ENCODE data around the gene YTHDF1. TPM values are rescaled to one million over a fixed set of nuclear protein-coding genes. Genes with fewer than 3 reads are reported as not detected.
"Not testable (repeated sequence)": the region's sequence is repeated elsewhere in the genome, so short reads cannot be mapped to it uniquely, and the experiment has no call there.

The YTHDF1 gene
- total RNA-seq, 1 donor from 2014 or later, result 23.1 TPM

DNA sequence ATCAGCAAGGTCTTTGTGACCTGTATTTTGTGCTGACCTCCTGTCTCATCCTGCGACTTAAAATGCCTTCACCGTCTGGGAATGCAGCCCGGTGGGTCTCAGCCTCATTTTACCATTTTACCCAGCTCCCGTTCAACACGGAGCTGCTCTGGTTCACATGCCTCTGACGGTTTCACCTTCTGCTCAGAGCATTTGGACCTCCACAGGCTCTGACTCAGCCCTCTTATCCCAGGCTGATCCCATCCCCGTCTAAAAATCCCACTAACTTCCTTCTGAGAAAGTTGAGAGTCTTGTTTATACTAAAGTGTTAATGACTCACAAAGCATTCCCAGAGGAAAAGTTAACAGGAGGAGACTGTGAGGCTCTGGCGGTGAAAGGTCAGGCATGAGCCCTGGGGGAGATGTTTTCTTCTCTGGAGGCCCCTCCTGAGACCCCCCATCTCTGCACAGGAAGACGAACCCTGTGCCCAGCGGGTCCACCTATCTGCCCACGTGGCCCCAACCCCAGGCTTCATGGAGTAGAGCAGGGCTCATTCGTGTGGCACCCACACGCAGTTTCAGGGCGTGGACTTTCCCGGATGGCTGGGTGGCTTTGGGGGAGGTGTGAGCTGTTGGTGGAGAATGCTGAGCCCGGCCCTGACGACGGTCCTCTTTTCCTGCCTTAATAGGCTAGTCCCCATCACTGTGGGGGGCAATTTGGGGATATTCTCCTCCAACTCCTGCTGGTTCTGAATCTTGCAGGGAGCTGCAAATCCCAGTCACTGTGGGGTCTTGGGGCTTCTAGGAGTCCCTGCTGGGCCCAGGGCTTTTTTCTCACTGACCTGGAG is 16.5 kb upstream of the YTHDF1 start:
- DNase-seq (ENCODE audit: low spot score), result no peak
- intact Hi-C loops (cut with DNase I), result no loop called here

DNA sequence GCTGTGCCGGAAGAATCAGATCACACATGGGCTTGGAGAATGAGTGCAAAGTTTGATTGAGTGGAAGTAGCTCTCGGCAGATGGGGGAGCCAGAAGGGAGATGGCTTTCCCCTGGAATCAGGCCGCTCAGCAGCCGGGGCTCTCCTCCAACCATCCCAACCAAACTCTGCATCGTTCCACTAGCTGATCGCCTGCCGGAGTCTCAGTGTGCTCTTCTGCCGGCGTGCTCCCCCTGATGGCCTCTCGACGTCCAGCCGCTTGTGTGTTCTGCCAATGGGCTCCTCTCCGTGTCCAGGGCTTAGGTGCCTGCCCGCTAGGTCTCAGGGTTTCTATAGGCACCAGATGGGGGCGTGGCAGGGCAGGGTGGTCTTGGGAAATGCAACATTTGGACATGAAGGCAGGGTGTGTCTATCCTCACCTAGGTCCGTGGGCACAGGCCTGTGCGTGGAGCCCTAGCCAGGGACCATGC is 14.9 kb upstream of the YTHDF1 start:
- DNase-seq (ENCODE audit: low spot score), result no peak
- intact Hi-C loops (cut with DNase I), result no loop called here

DNA sequence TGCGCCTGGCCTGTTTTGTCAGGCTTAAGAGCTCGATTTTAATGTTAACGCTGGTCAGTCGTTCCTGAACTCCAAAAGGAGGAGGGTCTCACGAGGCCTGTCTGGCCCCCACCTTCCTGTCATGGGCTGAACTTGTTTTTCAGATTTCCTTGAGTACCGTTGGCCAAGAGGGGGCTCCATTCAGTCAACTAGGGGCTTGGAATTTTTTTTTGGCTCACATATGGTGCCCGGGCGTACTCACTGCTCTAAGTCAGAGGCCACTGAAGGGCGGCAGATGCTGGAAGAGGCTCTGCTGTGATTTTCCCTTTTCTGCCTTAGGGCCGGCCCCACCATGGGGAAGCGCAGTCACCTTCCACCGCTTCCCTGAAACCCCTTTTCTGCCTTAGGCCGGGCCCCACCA is 12.9 kb upstream of the YTHDF1 start:
- no peak for DNase-seq (ENCODE audit: low spot score)
- intact Hi-C loops (cut with DNase I), result no loop called here

DNA sequence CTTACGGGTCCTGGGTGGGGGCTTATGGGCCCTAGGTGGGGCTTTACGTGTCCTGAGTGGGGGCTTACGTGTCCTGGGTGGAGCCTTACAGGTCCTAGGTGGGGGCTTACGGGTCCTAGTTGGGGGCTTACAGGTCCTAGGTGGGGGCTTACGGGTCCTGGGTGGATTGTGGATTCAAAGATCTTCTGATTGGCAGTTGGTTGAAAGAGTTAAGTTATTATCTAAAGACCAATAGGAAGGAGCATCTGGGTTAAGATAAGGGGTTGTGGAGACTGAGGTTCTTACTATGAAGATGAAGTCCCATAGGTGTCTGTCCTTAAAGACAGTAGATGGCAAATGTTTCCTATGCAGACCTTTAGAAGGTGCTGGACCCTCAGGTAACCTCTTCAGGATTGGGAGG is 11.3 kb upstream of the YTHDF1 start:
- no peak for DNase-seq (ENCODE audit: low spot score)
- intact Hi-C loops (cut with DNase I), result no loop called here

DNA sequence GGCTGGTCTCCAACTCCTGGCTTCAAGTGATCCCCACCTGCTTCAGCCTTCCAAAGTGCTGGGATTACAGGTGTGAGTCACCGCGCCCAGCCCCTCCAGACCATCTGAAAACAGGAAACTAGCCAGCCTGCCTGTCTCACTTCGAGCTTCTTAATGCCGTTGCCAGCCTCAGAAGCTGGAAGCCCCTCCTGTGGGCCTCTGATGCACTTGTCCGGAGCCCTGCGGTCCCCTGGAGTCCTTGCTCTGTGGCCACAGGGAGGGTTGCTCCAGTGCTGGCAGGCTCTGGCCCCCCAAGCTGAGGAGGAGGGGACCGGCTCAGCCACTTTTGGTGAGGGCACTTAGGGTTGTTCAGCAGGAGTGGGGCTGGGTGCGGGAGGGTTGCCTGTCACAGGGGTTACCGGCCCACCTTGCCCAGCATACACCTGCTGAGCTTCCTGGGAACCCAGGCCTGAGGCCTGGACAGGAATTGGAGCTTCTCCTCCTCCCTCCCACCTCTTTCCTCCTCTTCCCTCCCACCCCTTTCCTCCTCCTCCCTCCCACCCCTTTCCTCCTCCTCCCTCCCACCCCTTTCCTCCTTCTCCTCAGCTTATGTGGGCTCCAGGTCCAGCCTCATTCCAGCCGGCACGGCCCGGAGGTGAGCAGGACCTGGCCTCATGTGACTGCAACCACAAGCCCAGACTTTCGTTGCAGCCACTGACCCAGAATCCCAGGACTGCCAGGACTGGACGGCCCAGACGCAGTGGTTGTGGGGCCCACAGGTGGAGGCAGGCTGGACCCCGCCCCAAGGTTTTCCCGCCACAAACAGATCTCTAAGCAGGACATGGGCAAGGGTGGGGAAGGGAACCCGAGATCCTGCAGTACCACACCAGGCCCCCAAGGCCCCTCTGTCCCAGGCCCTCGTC is 10.4 kb upstream of the YTHDF1 start:
- no peak for DNase-seq (ENCODE audit: low spot score)
- intact Hi-C loops (cut with DNase I), result no loop called here

DNA sequence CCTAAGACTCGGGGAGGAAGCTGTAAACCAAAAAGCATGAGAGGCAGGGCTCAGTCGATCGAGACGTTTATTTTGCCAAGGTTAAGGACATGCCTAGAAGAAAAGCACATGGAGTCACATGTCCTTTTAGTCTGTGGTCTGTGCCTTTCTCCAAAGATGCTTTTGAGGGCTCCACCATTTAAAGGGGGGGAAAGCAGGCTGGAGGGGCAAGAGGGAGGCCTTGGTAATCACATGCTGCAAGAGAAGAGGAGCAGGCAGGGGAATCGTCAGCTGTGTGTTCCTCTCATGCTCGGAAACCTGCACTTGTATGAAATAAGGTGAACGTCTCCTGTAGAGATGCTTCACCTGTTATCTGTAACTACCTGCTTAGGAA is 9.1 kb upstream of the YTHDF1 start:
- no peak for DNase-seq (ENCODE audit: low spot score)
- intact Hi-C loops (cut with DNase I), result no loop called here

DNA sequence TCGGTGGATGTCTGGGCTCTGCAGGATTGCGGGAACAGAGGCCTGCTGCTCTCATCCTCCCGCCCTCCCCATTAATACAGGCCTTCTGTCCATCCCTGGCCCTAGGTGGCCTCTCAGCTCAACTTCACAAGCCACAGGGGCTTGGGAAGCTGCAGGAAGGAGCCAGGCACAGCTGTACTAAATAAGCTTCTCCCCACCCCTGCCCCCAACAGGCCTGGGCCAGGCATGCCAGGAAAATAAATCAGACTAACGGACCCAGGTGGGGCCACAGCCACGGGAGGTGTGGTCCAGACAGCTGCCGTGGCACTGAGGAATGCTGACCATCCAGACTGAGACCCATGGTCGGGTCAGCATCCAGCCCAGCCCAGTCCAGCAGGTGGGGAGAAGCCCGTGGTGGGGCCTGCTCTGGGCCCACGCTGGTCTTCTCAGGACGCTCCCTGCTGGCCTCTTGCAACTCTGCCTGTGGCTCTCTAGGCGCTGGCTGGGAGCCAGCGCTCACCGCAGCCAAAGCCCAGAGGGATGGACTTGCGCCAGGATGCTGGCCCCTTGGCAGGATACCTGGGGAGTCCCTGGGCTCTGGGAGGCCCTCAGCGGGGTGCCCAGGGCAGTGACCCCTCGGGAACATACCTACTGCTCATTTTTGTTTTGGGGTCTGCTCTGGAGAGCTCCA is 8.6 kb upstream of the YTHDF1 start:
- no peak for DNase-seq (ENCODE audit: low spot score)

DNA sequence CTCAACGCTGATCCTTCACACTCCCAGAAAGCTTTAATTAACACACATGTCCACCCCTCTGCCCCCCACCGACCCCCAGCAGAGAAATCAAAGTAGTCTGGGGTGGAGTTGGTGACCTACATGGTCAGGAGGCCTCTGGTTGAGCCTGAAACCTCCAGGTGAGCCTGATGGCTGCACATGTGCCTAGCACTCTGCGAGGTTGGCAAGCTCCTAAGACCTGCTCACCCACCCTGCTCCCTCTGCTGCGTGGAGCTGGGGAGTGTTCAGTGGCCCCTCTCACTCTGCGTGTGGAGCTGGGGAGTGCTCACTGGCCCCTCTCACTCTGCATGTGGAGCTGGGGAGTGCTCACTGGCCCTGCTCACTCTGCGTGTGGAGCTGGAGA is 7.9 kb upstream of the YTHDF1 start:
- intact Hi-C loops (cut with DNase I), result no loop called here

More for the DNA sequence above, 8.6 kb upstream of the YTHDF1 start:
- intact Hi-C loops (cut with DNase I), result no loop called here

DNA sequence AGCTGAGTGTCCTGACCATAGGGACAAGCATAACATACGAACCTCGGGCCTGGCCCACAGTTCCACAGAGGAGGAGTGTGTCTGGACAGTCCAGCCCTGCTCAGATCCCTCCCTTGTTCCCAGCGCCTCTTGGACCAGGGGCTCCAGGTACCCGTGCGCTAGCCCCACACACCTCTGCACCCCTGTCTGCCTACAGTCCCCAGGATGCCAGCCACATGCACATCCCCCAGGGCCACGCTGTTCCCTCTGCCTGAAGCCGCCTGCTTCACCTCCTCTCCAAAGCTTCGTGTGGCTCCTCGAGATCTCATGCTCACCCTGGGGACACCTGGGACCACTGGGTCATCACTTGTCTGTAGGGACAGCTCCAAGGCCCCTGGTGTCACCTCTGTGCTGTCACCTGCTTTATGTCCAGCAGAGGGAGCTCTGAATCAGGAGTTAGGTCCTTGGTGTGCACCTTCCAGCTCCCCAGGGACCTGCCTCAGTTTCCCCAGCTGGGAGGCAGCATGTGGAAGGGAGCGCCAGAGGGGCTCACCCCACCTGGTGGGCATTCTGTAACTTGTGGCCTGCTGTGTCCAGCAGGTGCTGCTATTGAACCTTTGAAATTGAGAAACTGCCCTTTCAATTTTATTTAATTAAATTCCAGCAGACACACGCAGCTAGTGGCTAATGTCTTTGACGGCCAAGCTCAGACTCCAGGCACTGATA is 7.3 kb upstream of the YTHDF1 start:
- DNase-seq (ENCODE audit: low spot score), result no peak
- intact Hi-C loops (cut with DNase I), result no loop called here

More for the DNA sequence above, 7.9 kb upstream of the YTHDF1 start:
- no peak for DNase-seq (ENCODE audit: low spot score)

DNA sequence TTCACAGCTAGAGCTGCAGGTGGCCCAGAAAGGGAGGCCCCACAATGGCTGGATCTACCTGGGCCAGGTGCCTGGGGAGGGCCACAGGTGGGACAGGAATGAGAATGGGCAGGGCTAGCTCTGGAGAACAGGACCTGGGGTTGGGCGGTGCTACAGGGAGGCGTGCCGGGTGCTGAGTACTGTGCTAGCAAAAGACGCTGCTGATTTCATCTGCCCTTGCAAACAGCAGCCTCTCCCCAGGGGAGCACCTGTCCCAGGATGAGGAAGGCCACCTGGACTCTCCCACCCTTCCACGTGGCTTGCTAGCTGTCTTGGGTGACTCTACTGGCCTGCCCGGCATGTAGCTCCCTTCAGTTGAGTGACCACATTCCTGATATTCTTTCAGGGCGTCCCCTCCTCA is 6.6 kb upstream of the YTHDF1 start:
- DNase-seq (ENCODE audit: low spot score), result no peak
- intact Hi-C loops (cut with DNase I), result no loop called here

DNA sequence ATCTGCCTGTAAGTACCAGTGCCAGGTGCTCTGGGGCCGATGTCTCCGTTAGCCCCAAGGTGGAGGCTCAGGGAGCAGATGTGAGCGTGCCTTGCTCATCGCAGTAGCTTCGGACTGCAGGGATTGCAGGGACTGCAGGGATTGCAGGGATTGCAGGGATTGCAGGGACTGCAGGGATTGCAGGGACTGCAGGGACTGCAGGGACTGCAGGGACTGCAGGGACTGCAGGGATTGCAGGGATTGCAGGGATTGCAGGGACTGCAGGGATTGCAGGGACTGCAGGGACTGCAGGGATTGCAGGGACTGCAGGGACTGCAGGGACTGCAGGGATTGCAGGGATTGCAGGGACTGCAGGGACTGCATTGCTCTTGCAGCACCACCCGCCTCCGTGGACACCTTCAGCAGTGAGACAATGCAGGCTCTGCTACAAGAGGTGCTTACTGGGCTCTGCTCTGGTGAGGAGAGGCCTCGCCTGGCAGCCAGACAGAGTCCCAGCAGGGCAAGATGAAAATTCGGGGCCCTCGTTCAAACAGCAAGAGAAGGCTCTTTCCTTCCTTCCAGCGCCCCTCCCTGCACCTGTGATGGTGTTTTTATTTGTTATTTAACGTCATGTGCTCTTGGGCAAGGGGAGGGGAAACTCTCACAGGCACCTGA is 5.6 kb upstream of the YTHDF1 start:
- DNase-seq (ENCODE audit: low spot score); intact Hi-C loops (cut with DNase I): not testable (repeated sequence)

DNA sequence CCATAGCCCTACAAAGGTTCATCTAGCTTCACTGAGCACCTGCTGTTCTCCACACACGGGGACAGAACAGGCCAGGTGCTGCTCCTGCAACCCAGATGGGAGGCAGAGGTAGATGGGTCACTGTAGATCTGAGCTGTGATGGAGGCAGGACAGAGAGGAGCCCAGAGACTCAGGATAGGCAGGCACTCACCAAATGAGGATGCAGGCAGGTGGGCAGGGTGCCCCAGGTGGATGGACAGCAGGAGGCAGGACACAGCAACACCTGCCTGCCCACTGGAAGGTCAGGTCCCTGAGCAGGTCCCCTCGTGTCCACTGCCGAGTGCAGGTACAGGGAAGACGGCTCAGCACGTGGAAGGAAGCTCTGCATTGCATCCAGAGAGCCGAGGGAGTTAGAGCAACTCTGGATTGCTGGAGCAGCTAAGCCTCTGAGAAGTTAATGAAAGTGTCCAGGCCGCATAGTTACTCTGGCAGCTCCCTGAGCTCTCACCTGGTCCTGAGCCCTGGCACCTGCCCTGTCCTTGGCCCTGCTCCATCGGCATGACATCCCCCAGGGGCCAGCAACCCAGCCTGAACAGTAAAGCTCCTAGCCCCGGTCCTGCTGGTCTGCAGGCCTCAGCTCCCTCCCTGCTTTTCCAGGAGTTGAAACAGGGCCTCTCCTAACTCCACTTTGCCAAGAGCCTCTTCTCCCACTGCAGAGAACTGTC is 4.9 kb upstream of the YTHDF1 start:
- intact Hi-C loops (cut with DNase I), result no loop called here
- DNase-seq (ENCODE audit: low spot score), result no peak

DNA sequence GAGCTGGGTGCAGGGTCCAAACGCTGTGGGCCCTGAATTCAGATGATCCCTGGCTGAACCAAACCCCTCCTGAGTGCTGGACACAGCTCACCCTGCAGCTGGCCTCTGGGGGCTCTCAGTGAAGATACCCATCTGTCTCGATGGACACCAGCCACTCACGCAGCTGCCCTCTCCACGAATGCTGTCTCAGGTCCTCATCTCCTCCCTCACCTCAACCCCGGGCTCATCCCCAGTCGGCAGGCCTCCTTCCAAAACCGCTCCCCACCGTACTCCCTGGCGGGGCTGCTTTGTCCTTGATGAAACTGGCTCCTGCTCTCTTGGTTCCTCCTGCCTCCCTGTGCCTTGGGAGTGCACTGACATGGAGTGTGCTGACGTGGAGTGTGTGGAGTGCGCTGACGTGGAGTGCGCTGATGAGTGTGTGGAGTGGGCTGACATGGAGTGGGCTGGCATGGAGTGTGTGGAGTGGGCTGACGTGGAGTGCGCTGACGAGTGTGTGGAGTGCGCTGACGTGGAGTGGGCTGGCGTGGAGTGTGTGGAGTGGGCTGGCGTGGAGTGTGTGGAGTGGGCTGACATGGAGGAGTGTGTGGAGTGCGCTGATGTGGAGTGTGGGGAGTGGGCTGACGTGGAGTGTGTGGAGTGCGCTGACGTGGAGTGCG is 4.1 kb upstream of the YTHDF1 start:
- intact Hi-C loops (cut with DNase I), result loop anchor here (5.0 kb wide), 1 partner anchor 1037 kb away; the partner anchor contains the start of gene PCMTD2
- no peak for DNase-seq (ENCODE audit: low spot score)

DNA sequence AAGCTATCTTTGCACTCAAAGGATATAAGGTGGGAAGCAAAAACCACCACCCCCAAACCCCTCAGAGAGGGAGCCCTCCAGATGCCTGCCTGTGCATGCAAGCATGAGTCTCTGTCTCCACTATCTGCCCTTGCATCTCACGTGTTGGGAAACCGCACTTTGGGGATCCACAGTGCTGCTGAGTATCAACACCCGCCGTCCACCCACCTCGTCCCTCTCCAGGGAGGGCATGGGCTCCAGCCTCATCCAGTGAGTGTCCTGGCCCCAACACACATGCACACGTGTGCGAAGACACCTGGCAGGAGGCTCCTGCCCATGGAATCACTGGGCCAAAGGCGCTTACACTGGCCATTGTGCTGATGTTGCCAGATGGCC is 3.5 kb upstream of the YTHDF1 start:
- DNase-seq (ENCODE audit: low spot score), result no peak
- intact Hi-C loops (cut with DNase I), result loop anchor here (5.0 kb wide), 1 partner anchor 1038 kb away; the partner anchor contains the start of gene PCMTD2

DNA sequence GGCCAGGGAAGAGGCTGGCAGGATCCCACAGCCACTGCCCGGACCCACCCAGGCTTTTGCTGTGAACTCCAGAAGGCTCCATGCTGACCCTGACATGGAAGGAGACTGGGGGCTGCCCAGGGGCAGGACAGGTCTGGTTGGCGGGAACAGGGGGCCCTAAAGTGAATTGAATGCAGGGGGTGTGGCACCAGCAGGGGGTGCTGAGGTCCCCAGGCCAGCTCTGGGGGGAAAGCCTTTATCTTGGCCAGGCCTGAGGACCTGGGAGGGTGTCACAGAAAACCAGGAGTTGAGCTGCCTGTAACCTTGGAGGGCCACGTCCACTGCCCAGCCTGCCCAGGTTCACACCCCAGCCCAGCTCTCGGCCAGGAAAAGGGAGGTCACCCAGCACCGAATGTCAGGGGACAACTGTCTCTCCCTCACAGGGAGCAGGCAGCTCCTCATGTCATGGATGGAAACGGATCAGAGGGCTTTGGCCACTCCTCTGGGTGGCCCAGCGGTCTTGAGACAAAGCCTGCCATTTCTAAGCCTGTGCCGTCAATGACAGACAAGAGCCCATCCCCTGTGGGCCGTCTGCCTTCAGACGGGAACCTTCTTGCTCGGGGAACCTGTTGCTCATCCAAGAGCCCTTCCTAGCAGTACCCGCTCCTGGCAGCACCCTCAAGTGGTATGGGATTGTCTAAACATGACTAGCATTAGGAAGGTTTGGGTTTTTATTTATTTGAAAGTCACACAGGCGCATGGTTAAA is 2.9 kb upstream of the YTHDF1 start:
- no peak for DNase-seq (ENCODE audit: low spot score)
- intact Hi-C loops (cut with DNase I), result loop anchor here (5.0 kb wide), 1 partner anchor 1038 kb away; the partner anchor contains the start of gene PCMTD2

DNA sequence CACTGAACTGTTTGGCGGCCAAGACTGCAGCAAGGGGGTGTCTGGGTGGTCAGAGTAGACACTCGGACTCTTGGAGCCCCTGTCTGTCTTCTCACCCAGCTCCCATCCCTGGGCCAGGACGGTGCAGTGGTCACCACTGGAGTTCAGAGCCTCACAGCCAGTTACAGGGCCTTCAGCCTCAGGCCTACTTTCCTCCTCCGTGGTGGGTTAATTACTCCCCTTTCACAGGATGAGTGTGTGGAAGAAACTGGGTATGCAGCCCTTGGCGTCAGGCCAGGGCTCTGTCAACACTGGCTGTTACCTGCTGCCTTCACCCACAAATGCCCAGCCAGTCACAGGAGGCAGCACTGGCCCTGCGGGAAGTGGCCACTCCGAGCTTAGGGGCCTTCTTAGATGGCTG is 1.8 kb upstream of the YTHDF1 start:
- intact Hi-C loops (cut with DNase I), result loop anchor here (2.0 to 5.0 kb wide), 2 partner anchors 55 to 1040 kb away; partner anchors contain the start of genes ARFGAP1 and PCMTD2
- no peak for DNase-seq (ENCODE audit: low spot score)

Data from cardiac septum (tissue), 1 donor.